NCI-H446 treated with DMSO at 0.1 percent for 48 hours (cell line): ENCODE measurements around the gene YEATS2.
"Not testable (repeated sequence)": the region's sequence is repeated elsewhere in the genome, so short reads cannot be mapped to it uniquely, and the experiment has no call there.

Source experiments
- DNase-seq: peaks from one replicate; lab custom pipeline; 2025; lab: John Stamatoyannopoulos, UW

Gene YEATS2

DNA sequence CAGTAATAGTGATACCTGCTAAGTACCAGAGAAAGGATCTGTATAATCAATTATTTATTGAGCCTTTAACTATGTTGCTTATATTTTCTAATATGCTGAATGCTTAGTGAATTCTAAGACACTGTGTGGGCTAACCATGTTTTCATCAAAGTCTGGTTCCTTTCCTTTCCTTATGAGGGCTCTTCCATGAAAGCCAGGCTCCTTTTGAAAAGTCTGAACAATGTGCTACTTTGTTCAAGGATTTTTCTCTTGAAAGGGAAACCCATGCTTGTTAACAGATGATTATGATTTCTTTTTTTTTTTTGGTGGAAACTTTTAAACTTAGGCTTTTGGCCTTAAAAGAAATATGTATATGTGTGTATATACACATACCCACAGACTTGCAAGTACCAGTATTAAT, 17.0 kb downstream of the YEATS2 start:
- DNase-seq: no peak

DNA sequence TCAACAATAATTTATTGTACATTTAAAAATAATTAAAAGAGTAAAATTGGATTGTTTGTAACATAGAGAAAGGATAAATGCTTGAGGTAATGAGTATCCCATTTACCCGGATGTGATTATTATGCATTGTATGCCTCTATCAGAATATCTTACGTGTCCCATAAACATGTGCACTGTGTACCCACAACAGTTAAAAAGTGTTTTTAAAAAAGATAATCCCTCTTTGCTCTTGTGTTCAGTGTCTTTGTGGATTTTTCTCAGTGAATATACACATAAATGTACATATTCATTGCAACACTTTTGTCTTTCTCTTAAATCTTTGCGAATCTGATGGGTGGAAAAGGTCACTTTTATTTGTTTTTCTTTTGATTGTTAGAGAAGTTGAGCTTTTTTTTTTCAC, 20.4 kb downstream of the YEATS2 start:
- DNase-seq: no peak

DNA sequence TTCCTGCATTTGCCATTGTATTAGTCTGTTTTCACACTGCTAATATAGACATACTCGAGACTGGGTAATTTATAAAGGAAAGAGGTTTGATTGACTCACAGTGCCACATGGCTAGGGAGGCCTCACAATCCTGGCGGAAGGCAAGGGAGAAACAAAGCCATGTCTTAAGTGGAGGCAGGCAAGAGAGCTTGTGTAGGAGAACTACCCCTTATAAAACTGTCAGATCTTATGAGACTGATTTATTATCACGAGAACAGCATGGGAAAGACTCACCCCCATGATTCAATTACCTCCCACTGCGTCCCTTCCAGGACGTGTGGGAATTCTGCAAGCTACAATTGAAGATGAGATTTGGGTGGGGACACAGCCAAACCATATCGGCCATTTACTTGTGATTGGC, 27.8 kb downstream of the YEATS2 start:
- no peak for DNase-seq

DNA sequence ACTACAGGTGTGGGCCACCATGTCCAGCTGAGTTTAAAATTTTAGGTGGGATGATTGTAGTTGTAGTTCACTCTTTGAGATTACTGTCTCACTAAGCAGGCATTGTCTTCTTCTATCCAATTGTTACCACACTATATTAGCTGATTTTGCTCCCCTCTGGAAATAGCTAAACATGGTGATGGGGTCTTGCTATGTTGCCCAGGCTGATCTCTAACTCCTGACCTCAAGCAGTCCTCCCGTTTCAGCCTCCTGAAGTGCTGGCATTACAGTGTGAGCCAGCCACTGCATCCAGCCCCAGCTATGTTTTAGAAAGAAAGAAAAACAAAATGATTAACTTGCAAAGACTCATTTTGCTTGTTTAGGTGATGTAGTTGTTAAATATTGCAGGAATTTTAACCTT, 30.6 kb downstream of the YEATS2 start:
- no peak for DNase-seq

DNA sequence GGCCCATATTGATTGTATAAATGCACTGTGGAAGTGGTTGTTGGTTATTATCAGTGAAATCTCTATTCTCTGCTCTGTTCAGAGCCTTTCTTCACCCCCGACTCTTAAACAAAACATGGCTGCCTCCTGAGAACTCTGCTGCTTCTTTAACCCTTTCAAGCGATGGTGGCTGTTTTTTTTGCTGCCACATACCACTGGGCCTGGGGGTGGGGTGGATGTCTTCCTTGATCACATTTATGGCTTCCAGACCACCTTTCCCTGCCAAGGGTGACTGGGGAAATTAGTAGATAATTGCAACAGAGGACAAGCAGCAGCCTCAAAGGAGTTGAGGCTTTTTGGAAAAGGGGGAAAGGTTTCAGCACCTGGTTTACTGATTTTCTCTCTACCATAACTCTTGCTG, 32.8 kb downstream of the YEATS2 start:
- DNase-seq: no peak

DNA sequence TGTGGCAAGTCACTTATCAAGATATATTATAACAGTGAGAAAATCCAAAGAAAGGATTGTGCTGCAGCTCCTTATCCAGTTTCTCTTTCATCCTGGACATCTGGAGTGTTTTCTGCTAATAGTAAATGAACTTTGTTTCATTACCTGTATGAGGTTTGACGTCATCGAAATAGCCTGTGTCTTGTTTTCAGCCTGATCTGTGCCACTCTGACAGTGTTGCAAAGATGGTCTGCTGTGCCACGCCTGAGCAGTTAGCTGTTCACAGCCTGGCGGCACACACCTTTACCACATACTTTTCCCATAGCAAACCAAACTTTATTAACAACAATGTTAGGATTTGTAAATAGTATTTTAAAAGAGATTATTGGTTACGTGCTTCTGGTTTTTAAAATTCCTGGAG, 34.0 kb downstream of the YEATS2 start:
- no peak for DNase-seq

DNA sequence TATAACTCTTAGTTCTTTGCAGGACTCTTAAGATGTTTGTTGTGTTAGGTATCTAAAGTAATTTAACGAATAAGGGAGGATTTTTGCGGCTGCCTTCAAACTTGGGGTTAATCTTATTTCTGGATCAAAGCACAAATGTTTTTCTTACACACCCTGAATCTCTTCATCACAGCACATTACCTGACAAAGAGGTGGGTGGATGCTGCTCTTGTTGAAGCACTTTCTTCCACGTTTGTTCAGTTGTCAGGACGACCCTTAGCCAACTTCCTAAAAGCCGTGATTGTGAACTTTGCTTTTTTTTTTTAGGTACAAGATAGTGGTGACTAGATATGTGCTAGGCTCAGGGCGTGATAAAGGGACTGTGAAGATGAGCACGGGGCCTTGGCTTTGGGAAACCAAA, 36.0 kb downstream of the YEATS2 start:
- no peak for DNase-seq

DNA sequence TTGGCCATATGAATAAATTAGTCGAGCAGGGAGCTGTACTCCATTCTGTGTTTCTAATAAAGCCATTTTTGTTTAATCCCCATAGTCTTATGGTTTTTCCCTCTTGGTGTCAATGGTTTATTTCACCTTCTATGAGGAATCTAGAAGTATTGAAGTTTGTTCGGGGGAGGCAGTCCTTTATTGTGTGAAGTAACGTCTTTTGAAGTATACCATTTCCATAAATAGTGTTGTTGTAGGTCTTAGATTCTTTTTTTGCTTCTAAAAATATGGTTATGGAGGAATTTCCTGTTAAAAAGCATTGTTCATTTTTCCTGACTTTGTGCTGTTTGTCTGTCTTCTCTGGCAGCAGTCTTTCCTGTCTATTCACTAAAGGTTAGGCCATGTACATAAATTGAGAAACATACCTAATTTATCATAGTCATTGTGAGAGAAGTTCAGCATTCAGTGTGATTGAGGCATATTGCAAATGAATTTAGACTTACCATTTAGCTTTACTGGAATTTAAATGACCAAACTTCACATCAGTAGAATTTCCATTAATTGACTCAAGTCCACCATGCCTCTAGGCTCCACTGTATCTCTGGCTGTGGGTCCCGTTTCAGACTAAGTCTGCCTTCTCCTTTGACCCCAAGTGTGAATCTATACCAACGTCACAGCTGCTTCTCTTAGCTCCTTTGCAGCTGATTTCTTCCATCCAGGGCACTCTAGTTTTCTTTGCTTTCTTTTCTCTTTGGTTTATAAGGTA, 37.3 kb downstream of the YEATS2 start:
- DNase-seq: no peak

DNA sequence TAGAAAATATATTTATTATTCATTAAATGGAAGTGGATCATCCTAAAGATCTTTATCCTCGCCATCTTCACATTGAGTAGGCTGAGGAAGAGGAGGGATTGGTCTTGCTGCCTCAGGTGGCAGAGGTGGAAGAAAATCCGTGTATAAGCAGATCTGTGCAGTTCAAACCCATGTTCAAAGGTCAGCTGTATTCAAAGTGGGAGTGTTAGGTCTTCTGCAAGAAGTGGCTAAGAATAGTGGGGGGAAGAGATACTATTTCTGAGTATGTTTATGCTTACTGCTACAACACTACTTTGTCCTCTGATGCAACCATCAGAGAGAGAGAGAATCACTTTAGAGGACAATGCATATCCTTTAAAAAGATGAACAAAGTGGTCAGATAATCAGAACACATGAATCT, 39.5 kb downstream of the YEATS2 start:
- DNase-seq: no peak

DNA sequence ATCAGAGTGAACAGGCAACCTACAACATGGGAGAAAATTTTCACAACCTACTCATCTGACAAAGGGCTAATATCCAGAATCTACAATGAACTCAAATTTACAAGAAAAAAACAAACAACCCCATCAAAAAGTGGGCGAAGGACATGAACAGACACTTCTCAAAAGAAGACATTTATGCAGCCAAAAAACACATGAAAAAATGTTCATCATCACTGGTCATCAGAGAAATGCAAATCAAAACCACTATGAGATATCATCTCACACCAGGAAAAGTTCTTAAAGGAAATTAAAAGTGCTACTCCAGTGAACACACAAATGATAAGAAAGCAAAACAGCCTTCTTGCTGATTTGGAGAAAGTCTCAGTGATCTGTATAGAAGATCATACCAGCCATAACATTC, 42.6 kb downstream of the YEATS2 start:
- not testable (repeated sequence) for DNase-seq

DNA sequence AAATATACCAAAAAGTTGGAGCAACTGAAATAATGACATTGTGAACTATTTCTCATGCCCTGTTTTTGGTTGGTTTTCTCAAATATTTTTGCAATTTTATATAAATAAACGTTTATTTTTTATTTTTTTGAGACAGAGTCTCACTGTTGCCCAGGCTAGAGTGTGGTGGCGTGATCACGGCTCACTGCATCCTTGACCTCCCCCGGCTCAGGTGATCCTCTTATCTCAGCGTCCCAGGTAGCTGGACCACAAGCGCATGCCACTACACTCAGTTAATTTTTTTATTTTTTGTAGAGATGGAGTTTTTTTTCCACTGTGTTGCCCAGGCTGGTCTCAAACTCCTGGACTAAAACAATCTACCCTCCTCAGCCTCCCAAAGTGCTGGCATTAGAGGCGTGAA, 45.6 kb downstream of the YEATS2 start:
- DNase-seq: no peak

DNA sequence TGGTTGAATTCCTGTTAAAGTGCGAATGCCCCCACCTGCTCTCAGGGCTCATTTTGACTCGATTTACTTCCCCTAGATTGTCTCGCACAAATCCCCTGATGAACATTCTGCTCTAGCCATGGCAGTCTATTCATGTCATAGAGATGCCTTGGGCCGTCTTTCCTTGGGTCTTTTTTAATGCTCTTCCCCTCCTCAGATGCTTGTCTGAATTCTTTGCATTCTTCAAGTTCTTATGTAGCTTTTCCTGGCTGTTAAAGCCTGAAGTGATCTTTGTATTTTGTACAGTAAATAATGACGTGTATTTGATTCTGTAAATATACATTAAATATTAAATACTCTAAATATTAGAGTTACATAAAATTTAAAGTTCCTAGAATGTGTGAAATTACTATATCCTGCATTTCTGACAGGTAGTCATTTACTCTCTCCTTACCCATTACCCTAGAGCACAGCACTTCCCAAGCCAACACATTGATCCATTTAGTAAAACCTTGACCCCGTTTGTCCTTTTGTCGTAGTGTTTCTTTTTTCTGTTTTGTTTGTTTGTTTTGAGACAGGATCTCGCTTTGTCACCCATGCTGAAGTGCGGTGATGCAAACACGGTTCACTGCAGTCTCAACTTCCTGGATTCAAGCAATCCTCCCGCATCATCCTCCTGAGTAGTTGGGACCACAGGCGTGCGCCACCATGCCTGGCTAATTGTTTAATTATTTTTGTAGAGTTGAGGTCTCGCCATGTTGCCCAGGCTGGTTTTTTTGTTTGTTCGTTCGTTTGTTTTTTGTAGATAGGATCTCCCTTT, 47.9 kb downstream of the YEATS2 start:
- no peak for DNase-seq

DNA sequence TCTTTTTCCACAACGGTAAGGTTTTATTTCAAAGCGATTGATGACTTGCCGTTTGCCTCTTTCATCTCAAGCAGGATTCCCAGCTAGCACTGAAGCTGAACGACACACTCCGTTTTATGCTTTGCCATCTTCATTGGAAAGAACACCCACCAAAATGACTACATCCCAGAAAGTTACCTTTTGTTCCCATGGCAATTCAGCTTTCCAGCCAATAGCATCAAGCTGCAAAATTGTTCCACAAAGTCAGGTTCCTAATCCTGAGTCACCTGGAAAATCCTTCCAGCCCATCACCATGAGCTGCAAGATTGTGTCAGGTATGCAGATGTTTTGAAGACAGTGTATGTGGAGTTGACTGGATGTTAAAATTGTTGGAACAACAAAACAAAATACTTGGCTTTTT, 56.5 kb downstream of the YEATS2 start:
- no peak for DNase-seq

DNA sequence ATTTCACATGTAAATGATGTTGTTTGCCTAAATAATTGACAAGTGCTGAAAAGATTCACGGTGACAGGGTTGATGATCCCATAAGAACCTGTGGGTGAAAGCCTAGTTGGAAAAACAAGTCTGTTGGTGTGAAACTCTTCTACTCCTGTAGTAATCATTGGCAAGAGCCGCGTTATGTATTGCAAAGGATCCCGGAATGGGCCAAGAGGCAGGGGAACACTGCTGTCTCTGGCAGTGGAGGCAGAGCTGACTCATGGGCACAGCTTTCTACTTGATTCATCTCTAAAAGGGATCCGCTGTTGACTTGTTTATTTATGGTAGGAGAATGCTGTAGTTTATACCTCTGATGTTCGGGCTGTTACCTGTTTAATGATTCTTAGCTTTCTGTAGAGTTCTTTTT, 64.7 kb downstream of the YEATS2 start:
- no peak for DNase-seq

DNA sequence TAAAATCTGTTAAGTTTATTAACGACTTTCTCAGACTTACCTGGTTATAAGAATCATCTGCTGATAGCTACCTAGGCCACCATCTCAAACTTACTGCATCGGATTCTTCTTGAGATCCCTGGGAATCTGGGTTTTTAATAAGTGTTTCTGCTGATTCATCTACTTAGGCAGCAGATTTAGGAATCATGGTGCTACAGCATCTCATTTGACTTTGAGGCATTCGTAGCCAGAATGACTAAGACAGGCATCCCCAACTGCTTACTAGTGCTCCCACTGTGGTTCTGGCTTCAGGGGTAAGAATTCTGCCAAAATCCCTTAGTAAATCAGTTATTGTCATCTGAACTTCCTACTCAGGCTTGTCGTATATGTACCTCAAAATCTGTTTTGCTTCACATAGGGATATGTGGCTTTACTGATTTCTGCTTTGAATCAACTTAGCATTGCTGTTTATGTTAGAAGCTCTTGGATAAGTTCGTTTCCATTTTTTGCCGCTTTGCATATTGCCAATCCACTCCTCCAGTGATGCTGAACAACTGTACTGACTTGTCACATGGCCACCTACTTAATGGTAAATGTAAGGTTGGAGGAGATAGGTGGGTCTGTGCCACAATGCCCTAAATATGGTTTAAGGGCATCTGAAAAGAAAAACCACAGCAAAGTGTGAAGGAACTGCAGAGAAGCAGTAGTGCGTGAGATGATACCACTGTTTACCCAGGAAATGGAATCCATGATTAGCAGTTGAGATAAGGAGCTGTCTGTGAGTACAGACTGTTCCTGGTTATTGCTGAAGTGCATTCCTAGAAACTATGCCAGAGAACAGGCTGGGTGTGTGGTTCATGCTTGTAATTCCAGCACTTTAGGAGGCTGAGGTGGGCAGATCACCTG, 67.5 kb downstream of the YEATS2 start:
- no peak for DNase-seq

DNA sequence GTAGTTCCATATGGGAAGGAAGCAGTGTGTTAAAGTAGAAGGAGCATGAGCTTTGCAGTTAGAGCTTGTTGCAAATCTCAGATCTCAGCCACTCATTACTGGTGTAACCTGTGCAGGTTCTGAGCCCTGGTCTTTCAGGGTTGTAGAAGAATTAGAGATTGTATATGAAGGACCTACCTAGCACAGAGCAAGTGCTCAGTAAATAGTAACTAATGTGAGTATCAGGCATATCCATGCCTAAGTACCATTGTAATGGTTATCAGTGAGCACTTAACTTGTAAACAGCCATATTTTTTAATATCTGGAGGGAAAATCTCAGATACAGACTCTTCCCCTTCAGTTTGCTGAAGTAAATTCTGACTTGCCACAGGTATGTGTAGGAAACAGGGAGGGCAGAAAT, 68.5 kb downstream of the YEATS2 start:
- DNase-seq: no peak

DNA sequence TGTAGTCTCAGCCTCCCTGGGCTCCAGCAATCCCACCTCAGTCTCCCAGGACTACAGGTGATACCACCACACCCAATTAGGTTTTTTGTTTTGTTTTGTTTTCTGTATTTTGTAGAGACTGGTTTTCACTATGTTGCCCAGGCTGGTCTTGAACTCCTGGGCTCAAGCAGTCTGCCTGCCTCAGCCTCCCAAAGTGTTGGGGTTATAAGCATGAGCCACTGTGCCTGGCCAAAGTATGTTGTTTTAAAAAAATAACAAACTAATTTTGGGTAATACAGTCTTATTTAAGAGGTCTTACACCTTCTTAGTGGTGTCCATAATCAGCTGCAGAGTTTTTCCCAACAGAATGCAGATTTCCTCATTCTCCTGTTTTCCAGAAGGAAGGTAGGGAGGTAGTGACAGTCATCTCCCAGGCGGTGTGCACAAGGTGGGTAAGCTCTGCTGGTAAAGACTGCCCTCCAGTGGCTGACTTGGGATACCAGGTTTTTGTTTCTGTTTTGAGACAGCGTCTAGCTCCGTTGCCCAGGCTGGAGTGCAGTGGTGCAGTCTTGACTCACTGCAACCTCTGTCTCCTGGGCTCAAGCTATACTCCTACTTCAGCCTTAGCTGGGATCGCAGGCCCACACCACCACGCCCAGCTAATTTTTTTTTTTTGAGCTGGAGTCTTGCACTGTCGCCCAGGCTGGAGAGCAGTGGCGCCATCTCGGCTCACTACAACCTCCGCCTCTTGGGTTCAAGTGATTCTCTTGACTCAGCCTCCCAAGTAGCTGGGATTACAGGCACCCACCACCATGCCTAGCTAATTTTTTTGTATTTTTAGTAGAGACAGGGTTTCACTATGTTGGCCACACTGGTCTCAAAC, 69.4 kb downstream of the YEATS2 start:
- DNase-seq: peak; percentile 4

DNA sequence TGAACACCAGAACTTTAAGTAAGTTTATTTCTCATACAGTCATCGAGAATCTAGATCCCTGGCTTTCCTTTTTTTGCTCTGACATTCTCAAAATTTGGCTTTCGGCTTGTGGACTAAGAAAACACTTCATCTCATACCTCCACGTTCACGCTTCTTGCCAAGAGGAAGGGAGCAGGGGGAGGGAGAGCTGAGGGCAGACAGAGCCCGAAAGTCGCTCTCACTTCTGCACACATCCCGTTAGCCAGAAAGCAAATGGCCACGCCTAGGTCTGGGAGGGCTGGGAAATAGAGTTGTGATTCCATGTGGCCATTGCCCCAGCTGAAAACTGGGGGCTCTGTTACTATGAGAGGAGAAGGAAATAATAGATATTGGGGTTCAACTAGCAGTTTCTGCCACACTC, 70.5 kb downstream of the YEATS2 start:
- no peak for DNase-seq

DNA sequence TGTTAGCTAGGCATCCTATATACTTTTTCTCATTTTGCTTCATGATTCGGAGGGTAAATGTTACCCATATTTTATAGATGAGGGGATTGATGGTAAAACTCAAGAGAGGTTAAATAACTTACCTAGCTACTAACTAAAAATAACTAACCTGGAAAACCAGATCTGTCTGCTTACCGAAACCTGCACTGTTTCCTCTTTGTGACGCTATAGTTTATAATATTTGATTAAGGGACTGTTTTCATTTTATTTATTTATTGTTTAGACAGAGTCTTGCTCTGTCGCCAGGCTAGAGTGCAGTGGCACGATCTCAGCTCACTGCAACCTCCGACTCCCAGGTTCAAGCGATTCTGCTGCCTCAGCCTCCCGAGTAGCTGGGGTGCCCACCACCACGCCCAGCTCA, 71.9 kb downstream of the YEATS2 start:
- no peak for DNase-seq

DNA sequence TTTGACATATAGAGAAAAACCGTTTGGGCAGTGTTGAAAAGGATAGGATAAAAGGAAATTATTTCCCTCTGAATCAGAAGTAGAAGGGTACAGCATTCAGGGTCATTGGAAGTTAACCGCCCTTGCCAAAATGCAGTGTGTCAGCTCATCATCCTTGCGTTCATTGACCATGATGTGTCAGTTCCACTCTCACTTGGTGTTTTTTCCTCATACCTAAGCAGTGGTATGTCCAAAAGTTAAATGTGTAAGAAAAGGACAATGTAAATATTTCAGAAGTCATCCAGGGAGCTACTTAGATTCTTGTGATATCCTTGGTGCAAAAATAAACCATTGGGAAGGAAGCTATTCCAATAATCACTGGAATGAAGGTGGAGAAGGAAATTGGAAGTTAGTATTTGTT, 77.0 kb downstream of the YEATS2 start:
- DNase-seq: no peak

DNA sequence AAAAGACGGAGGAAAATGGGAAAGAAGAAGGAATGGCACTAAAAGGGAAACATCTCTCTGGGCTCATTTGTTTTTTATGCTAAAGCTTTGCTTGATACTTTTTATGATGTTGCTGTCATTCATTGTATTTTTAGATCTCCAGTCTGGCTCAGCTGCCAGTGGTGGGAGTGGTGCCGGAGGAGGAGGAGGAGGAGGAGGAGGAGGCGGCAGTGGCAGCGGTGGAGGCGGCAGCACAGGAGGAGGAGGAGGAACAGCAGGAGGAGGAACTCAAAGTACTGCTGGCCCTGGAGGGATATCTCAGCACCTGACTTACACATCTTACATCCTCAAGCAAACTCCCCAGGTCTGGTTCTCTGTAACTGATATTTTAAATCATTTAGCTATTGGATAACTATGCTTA, 78.2 kb downstream of the YEATS2 start:
- no peak for DNase-seq

DNA sequence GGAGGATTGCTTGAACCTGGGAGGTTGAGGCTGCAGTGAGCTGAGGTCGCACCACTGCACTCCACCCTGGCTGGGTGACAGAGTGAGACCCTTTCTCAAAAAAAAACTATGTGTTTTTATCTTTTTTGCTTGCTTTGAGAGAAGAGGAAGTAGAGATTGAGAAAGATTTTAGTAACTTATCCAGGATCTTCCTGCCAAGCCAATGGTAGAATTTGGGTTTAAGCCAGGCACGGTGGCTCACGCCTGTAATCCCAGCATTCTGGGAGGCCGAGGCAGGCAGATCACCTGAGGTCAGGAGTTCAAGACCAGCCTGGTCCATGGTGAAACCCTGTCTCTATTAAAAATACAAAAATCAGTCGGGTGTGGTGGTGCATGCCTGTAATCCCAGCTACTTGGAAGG, 78.9 kb downstream of the YEATS2 start:
- not testable (repeated sequence) for DNase-seq
